ENCODE results near the gene SSTR3. TPM values are rescaled to one million over a fixed set of nuclear protein-coding genes. Genes with fewer than 3 reads are reported as not detected.

SSTR3 gene
- total and polyA plus RNA-seq, 9 of the 15 experiments (the other 6 are each of a cell fraction or from before 2014, with no cell fraction given) = 0.03 TPM; not detected in 8

DNA sequence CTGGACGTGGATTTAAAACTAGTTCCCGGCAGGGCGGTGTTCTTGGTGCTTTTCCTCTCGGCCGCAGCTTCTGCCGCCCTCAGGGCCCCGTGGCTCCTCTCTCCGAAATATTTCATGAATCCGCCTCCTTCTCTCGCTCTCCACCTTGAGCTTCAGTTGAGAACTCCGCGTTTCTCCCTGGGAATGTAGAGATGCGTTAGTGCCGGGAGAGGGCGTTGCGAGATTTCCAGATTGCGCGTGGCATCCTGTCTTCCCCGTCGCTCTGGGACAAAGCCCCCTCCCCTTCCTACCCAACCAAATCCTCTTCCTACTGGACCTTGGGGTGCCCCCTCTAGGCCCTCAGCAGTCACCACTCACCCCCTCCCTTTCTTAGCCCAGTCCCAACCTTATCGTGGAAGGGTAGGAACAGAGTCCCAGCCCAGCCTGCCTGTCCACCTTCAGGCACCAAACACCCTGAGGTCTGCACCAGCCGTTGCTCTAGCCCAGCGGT is 47.3 kb upstream of the SSTR3 start (continued):
- peak; percentile 74 for TF ChIP-seq GATA2 (CRISPR knock-in tag; IDR thresholded peaks at IDR 0.05)
- TF ChIP-seq SNIP1 (IDR thresholded peaks at IDR 0.05; ENCODE audit: low read depth) = no peak

DNA sequence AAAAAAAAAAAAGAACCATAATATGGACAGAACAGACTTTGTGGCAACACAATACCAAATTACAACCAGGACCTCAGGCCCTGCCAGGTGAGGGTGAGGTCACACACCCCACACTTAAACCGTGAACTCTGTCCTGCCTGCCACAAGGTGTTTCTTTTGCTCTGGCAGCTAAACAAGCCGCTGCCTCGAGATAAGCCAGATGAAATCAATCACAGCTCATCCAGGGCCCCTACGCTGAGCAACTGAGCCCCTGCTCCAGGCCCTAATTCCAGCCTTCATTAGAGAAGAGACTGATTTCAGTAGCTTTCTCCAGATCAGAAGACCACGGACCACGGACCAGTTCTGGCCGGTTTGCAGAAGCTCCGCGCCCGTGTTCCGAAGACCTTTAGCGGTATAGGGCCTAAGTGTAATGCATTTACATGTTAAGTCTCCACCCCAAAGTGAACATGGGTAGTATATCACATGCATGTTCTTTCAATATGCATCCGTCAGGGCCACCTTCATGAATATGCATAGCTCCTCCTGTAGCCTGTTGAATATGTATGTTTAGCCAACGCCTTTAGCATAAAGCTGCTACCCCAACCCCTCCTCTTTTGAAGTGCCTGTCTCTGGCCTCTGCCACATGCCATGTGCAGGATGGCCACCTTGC is 46.6 kb upstream of the SSTR3 start:
- intact Hi-C loops (cut with micrococcal nuclease) = no loop called here
- H4K20me1 ChIP-seq (replicated peaks; ENCODE audit: control insufficient read depth, insufficient read depth, low read length) = no peaks in the 10 kb centered on the region
- ATAC-seq (peak; percentile 76), FAIRE-seq (no peak), DNase-seq (ENCODE audit: extremely low read depth in 1 of 4, low spot score in 3 of 4) (peak in 1 of 4 experiments; percentile 36)
- no peak overlapping the region for H3K27ac ChIP-seq (ENCODE audit: extremely low read depth, low read depth, low read length)
- POLR2A ChIA-PET = interaction anchor here (0.6 to 1.4 kb wide), 7 partner anchors 17 to 352 kb away, joined by 3 to 6 read pairs (median 4); no protein-coding TSS in a partner anchor
- H3K4me1 ChIP-seq (replicated peaks in 1 of 2; ENCODE audit: control insufficient read depth in 2 of 2, insufficient read depth in 2 of 2, low read length in 2 of 2) = peaks cover 4 to 15% of the 10 kb centered on the region in 2 experiments; a peak in 4 of 5 replicates
- H3K36me3 ChIP-seq (ENCODE audit: control insufficient read depth, insufficient read depth, low read length) = no peaks in the 10 kb centered on the region
- H3K9ac ChIP-seq (ENCODE audit: insufficient read depth in 1 of 2, low read depth in 2 of 2, low read length in 2 of 2) = peak overlapping the region in 1 of 2 experiments; percentile 61; a peak in 1 of 4 replicates
- no peaks in the 10 kb centered on the region for H3K79me2 ChIP-seq (ENCODE audit: control insufficient read depth, insufficient read depth, low read length)
- peak overlapping the region; percentile 67 for H3K4me2 ChIP-seq (ENCODE audit: insufficient read depth, low read length)
- no peak overlapping the region for H3K4me3 ChIP-seq
- no peaks in the 10 kb centered on the region for H3K9me3 ChIP-seq (replicated peaks; ENCODE audit: control insufficient read depth, insufficient read depth, low read depth, low read length)
- H3K27me3 ChIP-seq (ENCODE audit: control insufficient read depth in 2 of 2, insufficient read depth in 2 of 2, low read length in 2 of 2) = no peaks in the 10 kb centered on the region; a peak in 2 of 5 replicates
- H2AFZ ChIP-seq (ENCODE audit: low read depth, low read length) = peak overlapping the region; percentile 63
- no peaks in the 10 kb centered on the region for H3K9me1 ChIP-seq (ENCODE audit: control insufficient read depth, insufficient read depth, low read length)
- in situ Hi-C loops (cut with MboI) = no loop called here
- CTCF ChIA-PET (ENCODE audit: low intra/inter-chr PET ratio) = interaction anchor here (0.6 to 1.8 kb wide), 4 partner anchors 59 to 199 kb away, joined by 3 to 6 read pairs (median 4); no protein-coding TSS in a partner anchor
- 7% methylated on average over 14 of the region's 14 CpGs for WGBS (ENCODE audit: insufficient coverage, low coverage, missing lambda C conversion rate)
- no TSS peak for BruUV-seq (replicated peaks)
- TF ChIP-seq KDM1A (IDR thresholded peaks at IDR 0.05) = peak; percentile 81 to 83
- no peak for TF ChIP-seq ZNF324 (CRISPR knock-in tag; IDR thresholded peaks at IDR 0.05)
- TF ChIP-seq RBM15 (IDR thresholded peaks at IDR 0.05; ENCODE audit: insufficient read depth, low read length) = no peak
- TF ChIP-seq MECOM (CRISPR knock-in tag; IDR thresholded peaks at IDR 0.05) = no peak
- TF ChIP-seq LEF1 (IDR thresholded peaks at IDR 0.05) = no peak
- peak; percentile 19; the same call in 1 of the 2 replicates for TF ChIP-seq SMARCE1 (IDR thresholded peaks at IDR 0.05)
- peak; percentile 23; the same call in 1 of the 2 replicates for TF ChIP-seq HDAC2 (IDR thresholded peaks at IDR 0.05)
- TF ChIP-seq ZBTB7A (IDR thresholded peaks at IDR 0.05; ENCODE audit: borderline replicate concordance, control insufficient read depth, low read depth, low read length) = peak; percentile 24; the same call in 1 of the 2 replicates
- TF ChIP-seq, protein P1, sequence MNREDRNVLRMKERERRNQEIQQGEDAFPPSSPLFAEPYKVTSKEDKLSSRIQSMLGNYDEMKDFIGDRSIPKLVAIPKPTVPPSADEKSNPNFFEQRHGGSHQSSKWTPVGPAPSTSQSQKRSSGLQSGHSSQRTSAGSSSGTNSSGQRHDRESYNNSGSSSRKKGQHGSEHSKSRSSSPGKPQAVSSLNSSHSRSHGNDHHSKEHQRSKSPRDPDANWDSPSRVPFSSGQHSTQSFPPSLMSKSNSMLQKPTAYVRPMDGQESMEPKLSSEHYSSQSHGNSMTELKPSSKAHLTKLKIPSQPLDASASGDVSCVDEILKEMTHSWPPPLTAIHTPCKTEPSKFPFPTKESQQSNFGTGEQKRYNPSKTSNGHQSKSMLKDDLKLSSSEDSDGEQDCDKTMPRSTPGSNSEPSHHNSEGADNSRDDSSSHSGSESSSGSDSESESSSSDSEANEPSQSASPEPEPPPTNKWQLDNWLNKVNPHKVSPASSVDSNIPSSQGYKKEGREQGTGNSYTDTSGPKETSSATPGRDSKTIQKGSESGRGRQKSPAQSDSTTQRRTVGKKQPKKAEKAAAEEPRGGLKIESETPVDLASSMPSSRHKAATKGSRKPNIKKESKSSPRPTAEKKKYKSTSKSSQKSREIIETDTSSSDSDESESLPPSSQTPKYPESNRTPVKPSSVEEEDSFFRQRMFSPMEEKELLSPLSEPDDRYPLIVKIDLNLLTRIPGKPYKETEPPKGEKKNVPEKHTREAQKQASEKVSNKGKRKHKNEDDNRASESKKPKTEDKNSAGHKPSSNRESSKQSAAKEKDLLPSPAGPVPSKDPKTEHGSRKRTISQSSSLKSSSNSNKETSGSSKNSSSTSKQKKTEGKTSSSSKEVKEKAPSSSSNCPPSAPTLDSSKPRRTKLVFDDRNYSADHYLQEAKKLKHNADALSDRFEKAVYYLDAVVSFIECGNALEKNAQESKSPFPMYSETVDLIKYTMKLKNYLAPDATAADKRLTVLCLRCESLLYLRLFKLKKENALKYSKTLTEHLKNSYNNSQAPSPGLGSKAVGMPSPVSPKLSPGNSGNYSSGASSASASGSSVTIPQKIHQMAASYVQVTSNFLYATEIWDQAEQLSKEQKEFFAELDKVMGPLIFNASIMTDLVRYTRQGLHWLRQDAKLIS (CRISPR knock-in tag; IDR thresholded peaks at IDR 0.05) = no peak
- TF ChIP-seq KLF16 (IDR thresholded peaks at IDR 0.05) = 0 out of 2 replicates have a peak, but pooled peaks have one; percentile 24
- peak; percentile 66 for TF ChIP-seq ARID1B (IDR thresholded peaks at IDR 0.05)
- no peak for TF ChIP-seq NCOA6 (IDR thresholded peaks at IDR 0.05)
- peak; percentile 52 for TF ChIP-seq TCF3 (CRISPR knock-in tag; IDR thresholded peaks at IDR 0.05)
- TF ChIP-seq KDM2B (CRISPR knock-in tag; IDR thresholded peaks at IDR 0.05) = no peak
- TF ChIP-seq NR3C1 (CRISPR knock-in tag; IDR thresholded peaks at IDR 0.05) = no peak

Measured in K562 (cell line).